Panc1 (cell line): ENCODE data around the gene UACA.

Source experiments
- CTCF ChIP-seq: fragments of 450-650 bp; IDR thresholded peaks from 2 replicates; pipeline ENCODE4 v1.5.1; 2017; ENCODE audit warnings: mild to moderate bottlenecking
- POLR2AphosphoS5 ChIP-seq: IDR thresholded peaks from 2 replicates; pipeline ENCODE4 v1.6.1; 2012; ENCODE audit warnings: mild to moderate bottlenecking, low read depth, low read length, moderate library complexity
- REST ChIP-seq, 2 experiments: IDR thresholded peaks; 2 replicates each; pipeline ENCODE4 v1.6.1; 2011 to 2012; ENCODE audit warnings: low read depth in 2 of 2, control low read depth in 1 of 2, low read length in 1 of 2, mild to moderate bottlenecking in 1 of 2, moderate library complexity in 1 of 2; ENCODE audit not compliant: insufficient read depth in 1 of 2
- TCF7L2 ChIP-seq: IDR thresholded peaks from 2 replicates; pipeline ENCODE4 v1.6.1; 2011; ENCODE audit warnings: mild to moderate bottlenecking, low read depth, low read length, inconsistent platforms

GRCh38 chr15:70810916-70811578 is 47.7 kb upstream of the UACA start:
- TF ChIP-seq POLR2AphosphoS5 (no peak), CTCF (no peak), REST (IDR thresholded peaks at IDR 0.05; ENCODE audit: insufficient read depth in 1 of 2, low read depth in 2 of 2, low read length in 1 of 2) (no peak), TCF7L2 (no peak)
